Fibroblast of mammary gland (primary cell): ENCODE data around the gene ZBTB5.

Experiments
- DNase-seq: peaks from one replicate; pipeline ENCODE4 v3.0.0-alpha.2; 2010; ENCODE audit warnings: low read depth
- H3K4me3 ChIP-seq: 2 replicates; pipeline ENCODE4 v1.5.1; 2011; ENCODE audit warnings: low read depth, mild to moderate bottlenecking, low read length, moderate library complexity; ENCODE audit not compliant: control insufficient read depth
- CTCF ChIP-seq: conservative IDR thresholded peaks from 2 replicates; pipeline ENCODE4 v1.5.1; 2011; ENCODE audit warnings: low read depth, low read length, inconsistent platforms; ENCODE audit not compliant: control insufficient read depth, insufficient read depth

ZBTB5 gene

DNA sequence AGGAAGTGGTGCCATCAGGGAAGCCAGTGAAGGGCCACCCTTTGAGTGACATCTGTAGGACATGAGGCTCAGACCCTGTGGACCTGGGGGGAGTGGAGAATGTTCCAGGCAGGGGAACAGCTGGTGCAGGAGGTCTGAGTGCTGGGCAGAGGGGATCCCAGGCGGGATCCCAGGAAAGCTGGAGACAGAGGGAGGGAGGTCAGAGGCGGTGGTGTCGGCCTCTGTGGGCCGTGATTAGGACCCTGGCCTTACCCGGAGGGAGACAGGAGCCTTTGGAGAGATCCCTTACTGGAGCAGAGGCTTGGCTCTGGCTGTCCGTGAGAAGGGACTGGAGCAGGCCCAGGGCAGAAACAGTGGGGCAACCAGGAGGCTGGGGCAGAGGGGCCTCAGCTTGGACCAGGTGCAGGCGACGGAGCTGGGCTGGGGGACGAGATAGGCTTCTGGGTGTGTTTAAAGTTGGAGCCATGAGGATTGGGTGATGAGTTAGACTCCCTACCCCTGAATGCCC lies 54.8 kb downstream of the ZBTB5 start:
- DNase-seq: no peak
- H3K4me3 ChIP-seq: no peak overlapping the region
- no peak for TF ChIP-seq CTCF

DNA sequence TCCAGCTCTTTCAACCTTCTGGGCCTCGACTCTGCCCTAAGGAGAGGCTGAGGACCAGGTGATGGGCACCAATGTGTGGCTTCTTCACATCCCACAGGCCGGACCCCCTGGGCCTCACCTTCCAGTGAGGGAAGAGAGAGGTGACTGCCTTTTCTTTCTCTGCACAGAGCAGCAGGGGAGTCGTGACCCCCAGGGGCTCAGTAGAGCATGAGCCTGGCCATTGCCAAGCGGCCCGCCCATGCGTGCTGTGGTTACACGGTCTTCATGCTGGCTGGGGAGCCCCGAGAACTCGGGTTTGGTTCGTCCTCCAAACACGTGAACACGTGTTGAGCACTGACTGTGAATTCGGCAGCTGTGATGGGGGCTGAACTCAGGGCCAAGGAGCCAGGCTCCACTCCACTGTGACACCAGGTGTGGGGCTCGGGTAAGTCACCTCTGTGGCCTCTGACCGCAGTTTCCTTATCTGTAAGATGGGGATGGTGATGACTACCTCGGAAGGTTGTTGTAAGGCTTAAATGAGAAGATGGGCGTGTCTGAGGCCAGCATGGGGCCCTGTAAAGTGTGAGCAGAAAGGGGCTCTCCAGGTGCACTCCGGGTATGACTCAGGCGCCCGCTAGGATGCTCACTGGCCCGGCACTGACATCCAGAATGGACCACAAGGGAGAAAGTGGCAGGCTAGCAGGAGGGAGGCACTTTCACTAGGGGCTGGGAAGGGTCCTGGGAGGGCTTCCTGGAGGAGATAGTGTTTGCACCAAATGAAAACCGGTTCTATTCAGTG lies 56.1 kb downstream of the ZBTB5 start:
- H3K4me3 ChIP-seq: no peak overlapping the region
- no peak for DNase-seq
- TF ChIP-seq CTCF: no peak

GRCh38 chr9:37407468-37407867 lies 57.8 kb downstream of the ZBTB5 start:
- TF ChIP-seq CTCF: peak; percentile 29
- DNase-seq: no peak

GRCh38 chr9:37406603-37407401 lies 58.4 kb downstream of the ZBTB5 start:
- DNase-seq: no peak
- no peak for TF ChIP-seq CTCF
- H3K4me3 ChIP-seq: no peak overlapping the region

More at GRCh38 chr9:37407468-37407867, 57.8 kb downstream of the ZBTB5 start:
- H3K4me3 ChIP-seq: no peak overlapping the region

DNA sequence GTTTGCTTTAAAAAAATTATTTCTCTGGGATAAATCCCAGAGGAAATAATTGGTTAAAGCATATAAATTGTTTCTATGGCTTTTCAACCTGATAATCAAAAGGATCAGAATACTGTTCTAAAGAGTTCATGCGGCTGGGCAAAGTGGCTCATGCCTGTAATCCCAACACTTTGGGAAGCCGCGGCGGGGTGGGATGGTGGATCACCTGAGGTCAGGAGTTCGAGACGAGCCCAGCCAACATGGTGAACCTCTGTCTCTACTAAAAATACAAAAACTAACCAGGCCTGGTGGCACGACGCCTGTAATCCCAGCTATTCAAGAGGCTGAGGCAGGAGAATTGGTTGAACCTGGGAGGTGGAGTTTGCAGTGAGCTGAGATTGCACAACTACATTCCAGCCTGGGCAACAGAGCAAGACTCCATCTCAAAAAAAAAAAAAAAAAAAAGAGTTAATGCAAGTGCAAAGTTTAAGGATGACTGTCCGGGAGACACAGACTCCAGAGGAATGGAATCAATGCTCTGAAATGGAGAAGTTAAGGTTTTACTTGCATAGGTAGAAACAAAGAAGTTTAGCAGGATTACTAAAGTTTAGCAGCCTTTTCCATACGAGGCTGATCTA lies 59.4 kb downstream of the ZBTB5 start:
- DNase-seq: no peak
- no peak overlapping the region for H3K4me3 ChIP-seq
- no peak for TF ChIP-seq CTCF

- DNase-seq: no peak
- no peak overlapping the region for H3K4me3 ChIP-seq
- TF ChIP-seq CTCF: no peak
Observed at GRCh38 chr9:37405350-37405749, 59.9 kb downstream of the ZBTB5 start.
